HG03175 (cell line): Measurements from ENCODE around the gene PATL2.
"Not testable (repeated sequence)": the region's sequence is repeated elsewhere in the genome, so short reads cannot be mapped to it uniquely, and the experiment has no call there.

Experiments
- ATAC-seq: cut with Tn5 transposase; IDR thresholded peaks from one replicate; pipeline ENCODE4 v1.9.1; 2021; ENCODE audit warnings: mild to moderate bottlenecking, moderate library complexity; ENCODE audit not compliant: unreplicated experiment

PATL2 gene

DNA sequence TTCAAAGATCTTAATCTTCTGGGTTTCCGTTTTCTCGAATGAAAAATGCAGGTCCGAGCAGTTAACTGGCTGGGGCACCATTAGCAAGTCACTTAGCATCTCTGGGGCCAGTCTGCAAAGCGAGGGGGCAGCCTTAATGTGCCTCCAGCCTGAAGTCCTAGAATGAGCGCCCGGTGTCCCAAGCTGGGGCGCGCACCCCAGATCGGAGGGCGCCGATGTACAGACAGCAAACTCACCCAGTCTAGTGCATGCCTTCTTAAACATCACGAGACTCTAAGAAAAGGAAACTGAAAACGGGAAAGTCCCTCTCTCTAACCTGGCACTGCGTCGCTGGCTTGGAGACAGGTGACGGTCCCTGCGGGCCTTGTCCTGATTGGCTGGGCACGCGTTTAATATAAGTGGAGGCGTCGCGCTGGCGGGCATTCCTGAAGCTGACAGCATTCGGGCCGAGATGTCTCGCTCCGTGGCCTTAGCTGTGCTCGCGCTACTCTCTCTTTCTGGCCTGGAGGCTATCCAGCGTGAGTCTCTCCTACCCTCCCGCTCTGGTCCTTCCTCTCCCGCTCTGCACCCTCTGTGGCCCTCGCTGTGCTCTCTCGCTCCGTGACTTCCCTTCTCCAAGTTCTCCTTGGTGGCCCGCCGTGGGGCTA lies at the start of gene PATL2, which contains the start of gene B2M:
Gene PATL2, minus strand, starts transcription at position 228 of the 647 bp plus-strand sequence. CDS start 34,833 bp downstream, outside the sequence.
Gene B2M, plus strand, starts transcription at position 422 of the 647 bp plus-strand sequence. Its CDS starts 30 bp downstream, at position 452.
- ATAC-seq, result peak; percentile 85

DNA sequence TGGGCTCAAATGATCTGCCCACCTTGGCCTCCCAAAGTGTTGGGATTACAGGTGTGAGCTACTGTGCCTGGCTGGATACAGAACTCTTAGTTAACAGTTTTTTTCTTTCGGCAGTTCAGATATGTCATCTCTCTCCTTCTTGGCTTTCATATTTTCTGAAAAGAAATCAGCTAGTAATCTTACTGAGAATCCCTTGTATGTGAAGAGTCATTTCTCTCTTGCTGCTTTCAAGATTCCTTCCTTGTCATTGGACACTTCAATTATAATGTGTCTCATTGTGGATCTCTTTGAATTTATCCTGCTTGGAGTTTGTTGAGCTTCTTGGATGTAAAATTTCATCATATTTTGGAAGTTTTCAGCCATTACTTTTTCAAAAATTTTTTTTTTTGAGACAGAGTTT lies 42.2 kb upstream of the PATL2 start:
- ATAC-seq, result no peak

GRCh38 chr15:44743454-44743853 lies 32.3 kb upstream of the PATL2 start:
- ATAC-seq, result not testable (repeated sequence)

GRCh38 chr15:44739222-44739847 lies 28.2 kb upstream of the PATL2 start:
- ATAC-seq, result not testable (repeated sequence)

- ATAC-seq, result no peak
Measured at GRCh38 chr15:44738340-44738984, 27.3 kb upstream of the PATL2 start.

GRCh38 chr15:44736181-44736765 lies 25.1 kb upstream of the PATL2 start, which contains the start of gene TRIM69:
TRIM69 (plus strand) TSS chr15:44736528; CDS start chr15:44736705, 177 bp downstream.
- ATAC-seq, result peak; percentile 26

GRCh38 chr15:44735482-44736180 lies 24.5 kb upstream of the PATL2 start:
- ATAC-seq, result peak; percentile 52

GRCh38 chr15:44734839-44735481 lies 23.8 kb upstream of the PATL2 start:
- no peak for ATAC-seq

GRCh38 chr15:44729408-44730127 lies 18.4 kb upstream of the PATL2 start:
- ATAC-seq, result no peak

- ATAC-seq, result peak; percentile 75
Measured at GRCh38 chr15:44728576-44729407, 17.7 kb upstream of the PATL2 start.

DNA sequence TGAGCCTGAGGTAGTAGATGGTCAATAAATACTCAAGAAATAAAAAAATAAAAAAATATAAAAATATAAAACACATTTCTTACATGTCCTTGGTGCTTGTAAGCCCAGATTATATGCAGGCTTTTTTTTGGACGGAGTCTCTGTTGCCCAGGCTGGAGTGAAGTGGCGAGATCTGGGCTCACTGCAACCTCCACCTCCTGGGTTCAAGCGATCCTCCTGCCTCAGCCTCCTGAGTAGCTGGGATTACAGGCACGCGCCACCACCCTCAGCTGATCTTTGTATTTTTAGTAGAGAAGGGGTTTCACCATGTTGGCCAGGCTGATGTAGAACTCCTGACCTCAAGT lies 17.1 kb upstream of the PATL2 start:
- ATAC-seq, result not testable (repeated sequence)

- no peak for ATAC-seq
Measured at GRCh38 chr15:44727485-44728231, 16.5 kb upstream of the PATL2 start.

GRCh38 chr15:44726568-44727484 lies 15.7 kb upstream of the PATL2 start:
- peak; percentile 45 for ATAC-seq

DNA sequence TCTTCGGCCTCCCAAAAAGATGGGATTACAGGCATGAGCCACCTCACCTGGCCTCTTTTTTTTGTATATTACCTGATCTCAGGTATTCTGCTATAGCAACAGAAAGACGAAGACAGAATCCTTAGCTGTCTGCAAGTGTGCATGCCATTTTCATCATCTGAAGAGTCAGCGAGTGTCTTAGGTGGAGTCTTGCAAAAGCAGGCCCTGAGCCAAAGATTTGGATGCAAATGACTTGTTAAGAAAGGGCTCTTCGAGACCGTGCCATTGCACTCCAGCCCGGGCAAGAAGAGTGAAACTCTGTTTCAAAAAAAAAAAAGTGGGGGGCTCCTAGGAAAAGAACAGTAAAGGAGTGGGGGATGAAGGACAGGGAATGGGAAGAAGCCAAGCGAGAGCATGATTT lies 15.0 kb upstream of the PATL2 start:
- no peak for ATAC-seq

DNA sequence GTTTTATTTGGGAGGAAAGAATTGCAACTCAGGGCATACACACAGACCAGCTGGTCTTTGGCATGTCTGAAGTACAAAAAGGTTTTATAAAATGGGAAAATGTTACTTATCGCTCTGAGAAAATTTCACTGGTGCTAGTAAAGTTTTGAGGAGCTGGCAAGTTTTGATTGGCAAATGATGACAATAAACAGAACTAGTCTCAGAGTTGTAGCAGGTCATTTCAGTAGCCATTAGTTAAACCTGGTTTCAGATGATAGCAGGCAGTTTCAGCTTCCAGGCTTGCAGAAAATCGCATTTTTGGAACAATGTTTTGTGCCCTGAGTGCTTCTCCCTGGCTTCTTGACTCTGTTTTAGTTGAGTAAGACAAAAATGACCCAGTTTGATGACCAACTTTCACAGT lies 10.9 kb upstream of the PATL2 start:
- no peak for ATAC-seq

GRCh38 chr15:44720460-44721176 lies 9.5 kb upstream of the PATL2 start:
- no peak for ATAC-seq
